GM21737 (cell line): ENCODE measurements around the gene OTULINL.

Experiments
- ATAC-seq: cut with Tn5 transposase; IDR thresholded peaks from one replicate; pipeline ENCODE4 v1.9.1; 2021; ENCODE audit warnings: mild to moderate bottlenecking, moderate library complexity; ENCODE audit not compliant: unreplicated experiment

Gene OTULINL

DNA sequence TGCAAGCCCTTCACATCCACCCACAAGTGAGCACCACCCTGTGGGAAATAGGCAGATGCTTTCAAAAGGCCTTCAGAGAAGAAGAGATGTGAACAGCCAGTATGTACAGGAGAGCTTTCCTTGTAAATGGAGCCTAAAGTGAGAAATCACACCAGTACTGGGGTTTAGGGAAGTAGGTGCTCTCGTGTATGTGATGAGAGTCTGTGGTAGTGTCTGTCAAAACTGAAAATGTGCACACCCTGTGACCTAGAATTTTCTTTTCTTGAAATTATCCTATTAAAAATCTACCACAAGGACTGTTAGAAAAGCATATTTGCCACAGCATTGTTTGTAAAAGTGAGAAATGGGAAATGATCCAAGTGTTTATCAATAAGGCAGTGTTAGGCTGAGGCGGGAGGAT is 16.6 kb downstream of the OTULINL start:
- no peak for ATAC-seq

DNA sequence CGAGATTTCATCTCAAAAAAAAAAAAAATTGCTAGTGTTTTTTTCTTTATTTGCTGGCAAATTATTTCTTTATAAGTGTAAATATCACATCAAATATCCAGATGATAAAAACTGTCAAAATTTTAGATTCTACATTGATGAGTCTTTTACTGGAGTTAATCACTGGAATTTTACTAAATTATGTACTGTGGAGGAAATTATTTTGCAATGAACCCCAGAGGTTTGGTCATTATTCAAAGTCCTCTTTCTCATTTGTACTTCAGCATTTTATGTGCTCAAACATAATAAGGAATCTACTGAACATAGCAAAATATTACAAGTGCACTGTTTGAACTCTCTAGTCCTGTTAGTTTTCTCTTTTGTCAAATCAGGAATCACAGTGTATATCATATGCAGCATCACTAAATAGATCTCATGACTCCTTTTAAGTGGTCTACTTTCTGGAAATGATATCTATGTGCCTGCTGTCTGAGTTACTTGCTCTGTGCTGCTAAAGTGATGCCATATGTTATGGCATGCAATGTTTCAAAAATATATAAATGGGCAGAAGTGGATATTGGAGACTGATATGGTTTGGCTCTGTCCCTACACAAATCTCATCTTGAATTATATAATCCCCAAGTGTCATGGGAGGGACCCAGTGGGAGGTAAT is 18.0 kb downstream of the OTULINL start:
- no peak for ATAC-seq

DNA sequence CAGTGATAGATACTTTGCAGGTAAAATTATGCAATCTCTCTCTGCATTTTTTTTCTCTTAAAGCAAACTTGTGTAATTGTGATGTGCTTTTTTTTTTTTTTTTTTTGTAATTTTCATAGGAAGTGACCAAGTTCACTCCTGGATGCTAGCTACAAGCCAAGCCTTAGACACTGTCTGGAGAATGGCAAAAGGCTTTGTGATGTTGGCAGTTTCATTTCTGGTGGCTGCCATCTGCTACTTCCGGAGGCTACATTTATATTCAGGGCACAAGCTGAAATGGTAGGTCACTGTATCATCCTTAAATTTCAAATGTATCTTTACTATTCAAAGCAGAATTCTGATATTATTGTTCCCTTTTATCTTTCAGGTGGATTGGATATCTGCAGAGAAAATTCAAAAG is 19.3 kb downstream of the OTULINL start:
- no peak for ATAC-seq

DNA sequence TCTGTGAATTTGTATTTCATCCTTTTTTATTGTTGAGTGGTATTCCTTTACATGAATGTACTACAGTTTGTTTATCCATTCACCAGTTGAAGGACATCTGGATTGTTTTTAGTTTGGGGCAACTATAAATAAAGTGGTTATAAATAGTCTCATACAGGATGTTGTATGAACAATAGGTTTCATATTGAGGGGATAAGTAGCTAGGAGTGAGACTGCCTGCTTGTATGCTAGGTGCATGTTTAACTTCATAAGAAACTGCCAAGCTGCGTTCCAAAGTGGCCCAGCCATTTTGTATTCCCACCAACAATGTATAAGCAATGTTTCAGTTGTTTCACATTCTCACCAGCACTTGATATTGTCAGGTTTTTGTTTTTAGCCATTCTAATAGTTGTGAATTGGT is 21.5 kb downstream of the OTULINL start:
- no peak for ATAC-seq

DNA sequence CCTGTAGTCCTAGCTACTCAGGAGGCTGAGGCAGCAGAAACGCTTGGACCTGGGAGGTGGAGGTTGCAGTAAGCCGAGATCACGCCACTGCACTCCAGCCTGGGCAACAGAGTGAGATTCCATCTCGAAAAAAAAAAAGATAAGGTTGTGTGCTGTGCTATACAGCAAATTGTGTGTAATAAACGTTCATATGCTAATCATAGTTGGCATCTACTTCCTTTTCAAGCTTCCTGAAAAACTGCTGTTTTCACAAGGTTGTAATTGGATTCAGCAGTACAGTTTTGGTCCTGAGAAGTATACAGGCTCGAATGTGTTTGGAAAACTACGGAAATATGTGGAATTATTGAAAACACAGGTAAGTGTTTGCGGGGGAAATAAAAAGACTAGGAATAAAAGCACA is 25.5 kb downstream of the OTULINL start:
- no peak for ATAC-seq

DNA sequence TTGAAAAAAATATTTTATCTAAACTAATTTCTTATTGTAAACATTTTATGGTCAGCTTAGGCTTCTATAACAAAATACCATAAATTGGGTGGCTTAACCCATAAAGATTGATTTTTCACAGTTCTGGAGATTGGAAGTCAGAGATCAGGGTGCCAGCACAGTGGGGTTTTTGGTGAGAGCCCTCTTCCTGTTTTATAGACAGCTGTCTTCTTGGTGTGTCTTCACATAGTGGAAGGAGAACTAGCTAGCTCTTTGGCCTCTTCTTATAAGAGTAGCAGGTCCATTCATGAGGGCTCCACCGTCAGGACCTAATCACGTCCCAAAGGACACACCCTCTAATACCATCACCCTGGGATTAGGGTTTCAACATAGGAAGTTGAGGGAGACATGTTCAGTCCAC is 26.6 kb downstream of the OTULINL start:
- ATAC-seq = no peak

DNA sequence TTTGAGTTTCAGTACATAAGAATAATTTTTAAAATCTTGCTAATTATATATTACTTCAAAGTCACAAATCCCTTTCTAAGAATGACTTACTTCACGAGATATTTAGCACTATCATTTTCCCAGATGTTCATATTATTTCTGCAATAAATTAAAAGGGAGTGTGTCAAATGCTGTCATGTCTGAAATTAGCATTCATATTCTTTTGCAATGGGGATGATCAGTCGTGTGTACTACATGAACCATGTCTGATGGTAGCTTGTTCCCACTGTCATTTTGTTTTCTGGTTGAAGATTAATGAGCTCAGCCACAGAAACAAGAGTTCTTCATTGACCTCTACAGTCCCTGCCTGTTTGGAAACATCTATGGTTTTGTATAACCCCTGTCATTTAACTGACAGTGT is 30.1 kb downstream of the OTULINL start:
- ATAC-seq = no peak

DNA sequence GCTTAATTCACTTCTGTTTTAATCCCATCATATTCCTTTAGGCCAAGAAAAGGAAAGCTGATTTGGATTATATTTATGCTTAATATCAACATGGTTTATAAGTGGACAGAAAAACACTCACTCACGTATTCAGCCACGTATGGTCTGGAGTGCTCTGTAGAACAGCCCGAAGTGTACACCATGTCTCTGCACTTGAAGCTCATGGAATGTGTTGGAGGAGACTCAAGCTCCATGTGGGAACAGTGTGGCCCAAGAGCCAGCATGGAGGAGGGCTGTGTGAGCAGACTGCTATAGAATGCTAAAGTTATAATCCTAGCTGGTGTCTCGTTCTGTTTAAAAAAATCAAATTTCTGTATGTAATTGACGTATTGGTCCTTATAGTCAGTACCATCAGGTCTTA is 32.9 kb downstream of the OTULINL start:
- ATAC-seq = no peak

DNA sequence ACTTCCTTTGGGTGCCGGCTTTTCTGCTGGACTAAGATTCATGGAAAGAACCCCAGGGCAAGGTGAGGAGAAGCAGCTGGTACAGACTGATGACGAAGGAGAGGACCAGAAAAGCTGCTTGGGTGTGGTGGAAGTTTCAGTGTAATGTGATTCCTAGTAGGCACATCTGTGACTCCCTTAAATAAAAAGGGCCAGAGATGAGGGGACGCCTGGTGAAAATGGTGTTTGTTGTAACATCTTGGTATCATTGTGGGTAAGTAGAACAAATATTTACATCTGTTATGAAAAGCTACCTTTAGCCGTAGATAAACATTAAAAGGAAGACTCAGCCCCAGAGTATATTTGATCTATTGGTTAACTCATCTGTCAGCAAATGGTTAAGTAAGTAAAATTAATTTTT is 33.8 kb downstream of the OTULINL start:
- ATAC-seq = no peak

DNA sequence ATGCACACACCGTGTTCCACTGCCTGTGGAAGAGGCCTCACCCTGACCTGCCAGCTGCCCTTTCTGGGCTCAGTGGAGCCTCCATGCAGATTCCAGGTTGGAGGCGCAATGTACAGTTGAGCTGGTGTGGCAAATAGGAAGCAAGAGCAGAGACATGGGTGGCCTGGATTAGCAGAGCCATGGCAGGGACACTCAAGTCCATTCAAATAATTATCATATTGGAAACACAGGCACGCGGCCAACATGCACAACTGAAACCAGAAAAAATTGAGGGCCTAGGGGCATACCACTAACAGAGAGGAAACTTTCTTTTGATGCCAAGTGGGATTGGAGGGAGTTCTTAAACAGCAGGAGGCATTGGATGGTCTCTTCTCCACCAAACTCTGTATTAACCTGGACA is 35.8 kb downstream of the OTULINL start:
- no peak for ATAC-seq

DNA sequence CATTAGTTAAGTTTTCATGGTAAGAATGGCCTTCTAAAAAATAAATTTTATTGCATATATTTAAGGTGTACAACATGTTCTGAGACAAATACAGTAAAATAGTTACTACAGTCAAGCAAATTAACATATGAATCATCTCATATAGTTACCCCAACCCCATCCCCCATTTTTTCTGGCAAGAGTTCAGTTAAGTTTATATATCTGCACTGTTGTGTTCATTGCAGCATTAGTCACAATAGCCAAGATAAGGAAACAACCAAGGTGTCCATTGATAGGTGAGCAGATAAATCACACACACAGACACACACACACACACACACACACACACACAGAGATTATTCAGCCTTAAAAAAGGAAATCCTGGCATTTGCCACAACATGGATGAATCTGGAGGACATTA is 45.7 kb downstream of the OTULINL start:
- ATAC-seq = no peak

DNA sequence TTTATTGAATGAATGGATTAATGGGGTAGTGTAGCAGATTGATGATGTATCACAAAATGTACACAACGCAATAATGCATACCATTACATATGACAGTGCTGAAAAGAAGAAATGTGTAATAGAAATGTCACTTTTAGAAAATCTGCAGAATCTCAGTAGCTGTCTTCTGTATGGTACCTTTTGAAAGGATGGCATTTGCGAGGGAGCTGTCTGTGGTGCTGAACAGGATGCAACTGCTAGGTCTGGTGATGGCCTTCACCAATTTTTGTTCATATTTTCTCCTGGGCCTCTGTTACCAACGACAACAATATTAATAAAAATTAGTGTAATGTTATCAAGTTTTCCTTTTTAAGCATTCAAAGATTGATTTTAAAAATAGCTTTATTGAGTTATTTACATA is 46.8 kb downstream of the OTULINL start:
- ATAC-seq = no peak

DNA sequence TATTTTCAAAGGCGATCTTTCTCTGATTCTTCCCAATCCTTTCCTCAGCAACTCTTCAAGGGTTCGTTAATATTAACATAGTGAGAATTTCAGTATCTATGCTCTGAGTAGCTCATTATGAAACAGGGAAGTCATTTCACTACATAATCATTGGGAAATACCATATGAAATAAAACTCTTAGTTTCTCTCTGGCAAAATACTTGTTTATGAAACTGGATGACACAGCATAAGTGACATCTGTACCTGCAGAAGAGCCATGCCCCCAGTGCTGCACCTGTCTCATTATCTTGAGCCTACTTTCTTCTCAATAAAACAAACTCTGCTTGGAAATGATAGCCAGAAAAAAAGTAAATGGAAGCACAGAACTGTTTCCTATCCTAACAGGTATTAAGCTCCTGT is 49.1 kb downstream of the OTULINL start:
- ATAC-seq = no peak

DNA sequence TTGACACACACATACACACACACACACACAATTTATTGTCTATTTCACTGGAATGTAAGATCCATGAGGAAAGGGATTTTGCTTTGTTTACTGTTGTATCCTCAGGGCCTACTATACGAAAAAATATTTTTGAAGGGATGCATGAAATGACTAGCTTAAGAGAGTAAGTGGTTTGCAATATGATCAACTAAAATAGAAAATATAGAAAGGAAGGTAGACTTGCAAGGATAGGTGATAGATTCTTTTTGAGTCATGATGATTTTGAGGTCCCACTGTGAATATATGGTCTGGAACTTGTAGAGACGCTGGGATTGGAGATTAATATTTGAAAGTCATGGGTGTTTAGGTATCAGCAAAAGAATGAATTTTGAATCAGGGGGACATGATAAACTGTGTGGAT is 54.1 kb downstream of the OTULINL start:
- no peak for ATAC-seq

DNA sequence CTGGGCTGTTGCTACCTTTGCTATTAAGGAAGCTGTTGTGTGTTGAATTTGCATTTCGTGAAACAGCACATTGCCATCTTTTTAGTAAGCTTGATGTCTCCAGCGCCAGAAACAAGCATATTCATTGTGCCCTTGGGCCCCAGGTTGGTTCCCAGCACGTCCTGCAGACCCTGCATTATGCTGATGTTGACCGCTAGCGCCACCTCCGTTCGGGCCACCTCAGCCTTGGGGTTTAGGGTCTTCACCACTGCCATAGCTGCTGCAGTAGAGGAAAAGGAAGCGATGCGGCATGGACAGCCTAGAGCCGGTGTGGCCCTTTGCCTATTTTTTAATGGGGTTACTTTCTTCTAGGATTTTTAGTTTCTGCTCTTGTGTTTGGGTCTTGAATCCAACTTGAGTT is 59.2 kb downstream of the OTULINL start:
- no peak for ATAC-seq

DNA sequence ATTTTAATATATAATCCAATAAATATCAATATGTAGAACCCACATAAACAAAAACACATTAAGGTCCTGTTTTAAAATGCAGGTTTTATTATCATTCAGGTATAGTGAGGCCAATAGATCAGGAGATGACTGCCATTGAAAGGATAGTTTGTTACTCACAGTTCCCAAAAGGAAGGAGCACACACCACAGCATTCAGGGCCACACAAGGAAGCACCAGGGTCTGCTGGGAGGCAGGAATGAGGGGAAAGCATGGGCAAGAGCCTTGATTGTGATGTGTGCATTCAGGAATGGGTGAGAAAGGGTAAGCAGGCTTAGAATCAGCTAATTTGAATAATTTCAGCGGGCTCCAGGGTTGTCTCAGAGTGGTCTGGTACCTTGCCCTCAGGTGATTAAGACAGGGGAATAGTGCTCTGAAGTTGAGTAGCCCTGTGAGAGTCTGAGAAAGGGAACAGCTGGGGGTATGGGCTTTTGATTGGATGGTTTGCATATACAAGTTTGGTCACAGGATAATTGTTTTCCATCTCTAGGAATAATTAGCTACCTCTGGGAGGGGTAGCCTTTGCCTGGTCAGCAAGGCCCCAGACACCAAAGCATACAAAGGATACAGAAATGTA is 63.1 kb downstream of the OTULINL start:
- ATAC-seq = no peak

DNA sequence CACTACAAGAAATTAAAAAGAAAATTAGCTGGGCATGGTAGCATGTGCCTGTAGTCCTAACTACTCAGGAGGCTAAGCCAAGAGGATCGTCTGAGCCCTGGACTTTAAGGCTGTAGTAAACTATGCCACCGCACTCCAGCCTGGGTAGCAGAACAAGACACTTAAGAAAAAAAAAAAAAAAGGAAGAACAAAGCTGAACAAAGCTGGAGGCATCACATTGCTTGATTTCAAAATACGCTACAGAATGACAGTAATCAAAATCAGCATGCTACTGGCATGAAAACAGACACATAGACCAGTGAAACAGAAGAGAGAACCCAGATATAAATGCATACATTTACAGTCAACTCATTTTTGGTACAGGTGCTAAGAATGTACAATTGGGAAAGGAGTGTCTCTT is 68.5 kb downstream of the OTULINL start:
- no peak for ATAC-seq

DNA sequence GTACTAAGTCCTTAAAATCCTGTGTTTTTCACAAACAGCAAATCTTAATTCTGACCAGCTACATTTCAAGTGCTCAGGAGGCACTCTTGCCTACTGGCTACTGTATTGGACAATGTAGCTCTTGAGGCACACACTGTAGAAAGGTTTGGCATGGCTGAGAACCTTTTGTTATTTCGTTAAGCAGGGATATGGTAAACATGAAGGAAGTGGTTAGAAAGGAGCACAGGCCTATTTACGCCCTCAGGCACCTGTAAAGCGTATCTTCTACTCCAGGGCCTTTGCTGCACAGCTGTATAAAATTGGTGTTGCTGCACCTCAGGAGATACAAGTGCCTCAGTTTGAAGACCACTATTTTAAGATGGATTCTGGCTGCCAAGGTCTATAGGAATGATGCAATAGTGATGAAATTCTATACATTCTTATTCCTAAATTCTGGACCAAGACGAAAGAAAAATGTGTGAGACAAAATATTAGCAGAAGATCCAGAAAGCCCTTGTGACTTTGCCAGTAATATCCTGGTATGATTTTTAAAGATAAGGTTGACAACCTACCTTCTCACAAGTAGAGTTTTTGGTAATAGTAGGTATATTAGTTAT is 73.7 kb downstream of the OTULINL start:
- no peak for ATAC-seq

DNA sequence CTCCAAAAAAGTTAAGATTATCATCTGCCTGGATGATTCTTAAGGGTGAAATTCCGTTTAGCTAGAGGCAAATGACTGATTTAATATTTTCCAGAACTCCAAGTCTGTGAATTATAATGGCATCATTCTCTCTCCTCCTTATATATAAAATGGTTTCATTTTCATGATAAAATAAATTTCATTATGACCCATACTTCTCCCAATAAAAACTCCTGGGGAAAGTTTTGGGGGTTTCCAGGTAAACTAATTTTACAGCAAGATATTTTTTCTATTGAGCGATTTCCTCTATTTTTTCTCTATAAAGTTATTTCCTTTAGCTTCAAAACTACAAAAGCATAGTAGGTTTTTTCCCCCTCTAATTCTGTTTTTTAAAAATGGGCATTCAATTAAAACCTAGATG is 75.3 kb downstream of the OTULINL start:
- no peak for ATAC-seq

DNA sequence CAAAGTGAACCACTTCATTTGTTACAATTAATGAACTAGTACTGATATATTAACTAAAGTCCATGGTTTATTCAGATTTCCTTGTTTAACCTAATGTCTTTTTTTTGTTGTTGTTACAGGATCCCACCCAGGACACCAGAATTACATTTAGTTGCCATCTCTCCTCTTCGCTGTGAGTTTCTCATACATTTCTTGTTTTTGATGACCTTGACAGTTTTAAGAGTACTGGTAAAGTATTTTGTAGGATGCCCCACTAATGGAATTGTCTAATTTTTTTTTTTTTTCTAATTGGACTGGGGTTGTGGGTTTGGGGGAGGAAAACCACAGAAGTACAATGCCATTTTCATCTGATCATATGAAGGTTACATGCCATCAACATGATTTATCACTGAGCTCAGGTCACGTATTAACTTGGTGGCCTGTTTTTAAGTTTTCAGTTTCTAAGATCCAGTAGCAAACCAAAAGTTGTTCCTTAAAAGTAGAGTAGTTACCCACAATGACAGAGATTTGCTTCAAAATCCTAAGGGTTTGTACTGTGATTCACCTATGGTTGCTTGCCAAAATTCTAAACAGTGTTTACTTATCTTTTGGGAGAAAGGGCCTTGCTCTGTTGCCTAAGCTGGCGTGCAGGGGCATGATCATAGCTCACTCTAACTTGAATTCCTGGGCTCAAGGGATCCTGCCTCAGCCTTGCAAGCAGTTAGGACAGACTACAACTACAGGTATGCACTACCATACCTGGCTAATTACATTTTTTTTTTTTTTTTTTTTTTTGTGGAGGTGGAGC is 78.4 kb downstream of the OTULINL start:
- ATAC-seq = no peak

DNA sequence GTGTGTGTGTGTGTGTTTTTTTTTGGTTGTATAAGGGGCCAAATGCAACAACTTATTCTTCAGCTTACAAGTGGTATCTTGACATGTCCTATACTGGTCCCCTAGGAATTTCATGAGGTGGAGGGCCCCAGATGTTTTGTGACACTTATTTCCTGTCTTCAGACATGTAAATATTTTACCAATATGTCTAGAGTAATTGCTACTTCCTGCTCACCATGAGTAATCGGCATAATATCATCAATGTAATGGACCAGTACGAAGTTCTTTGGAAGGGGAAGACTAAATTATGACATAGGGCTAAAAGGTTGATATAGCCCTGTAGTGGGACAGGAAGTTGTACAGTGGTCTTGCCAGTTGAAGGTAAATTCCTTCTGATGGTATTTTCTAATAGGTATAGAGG is 79.2 kb downstream of the OTULINL start:
- ATAC-seq = no peak
